Measurements from ENCODE around the gene BMP2. TPM values are rescaled to one million over a fixed set of nuclear protein-coding genes. Genes with fewer than 3 reads are reported as not detected.

BMP2 gene
- total RNA-seq, 1 experiment from 2014 or later = 6.6 TPM

DNA sequence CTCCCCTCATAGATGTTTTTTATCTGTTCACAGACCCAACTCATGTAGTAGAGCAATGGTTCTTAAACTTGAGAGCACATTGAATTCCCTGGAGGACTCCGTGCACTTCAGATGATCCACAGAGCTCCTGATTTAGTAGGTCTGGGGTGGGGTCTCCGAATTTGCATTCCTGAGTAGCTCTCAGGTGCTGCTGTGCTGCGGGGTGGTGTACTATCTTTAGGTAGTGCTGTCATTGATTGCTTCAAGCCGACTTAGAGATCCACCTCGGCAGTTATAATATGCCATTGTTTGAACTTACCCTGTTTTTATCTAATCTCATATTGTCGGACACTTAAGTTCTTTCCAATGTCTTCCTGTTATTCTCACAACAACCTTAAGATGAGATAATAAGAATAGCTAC, 45.0 kb downstream of the BMP2 start:
- no peak overlapping the region for H2AK5ac ChIP-seq (ENCODE audit: insufficient read length, low read length)
- TF ChIP-seq, protein P1, sequence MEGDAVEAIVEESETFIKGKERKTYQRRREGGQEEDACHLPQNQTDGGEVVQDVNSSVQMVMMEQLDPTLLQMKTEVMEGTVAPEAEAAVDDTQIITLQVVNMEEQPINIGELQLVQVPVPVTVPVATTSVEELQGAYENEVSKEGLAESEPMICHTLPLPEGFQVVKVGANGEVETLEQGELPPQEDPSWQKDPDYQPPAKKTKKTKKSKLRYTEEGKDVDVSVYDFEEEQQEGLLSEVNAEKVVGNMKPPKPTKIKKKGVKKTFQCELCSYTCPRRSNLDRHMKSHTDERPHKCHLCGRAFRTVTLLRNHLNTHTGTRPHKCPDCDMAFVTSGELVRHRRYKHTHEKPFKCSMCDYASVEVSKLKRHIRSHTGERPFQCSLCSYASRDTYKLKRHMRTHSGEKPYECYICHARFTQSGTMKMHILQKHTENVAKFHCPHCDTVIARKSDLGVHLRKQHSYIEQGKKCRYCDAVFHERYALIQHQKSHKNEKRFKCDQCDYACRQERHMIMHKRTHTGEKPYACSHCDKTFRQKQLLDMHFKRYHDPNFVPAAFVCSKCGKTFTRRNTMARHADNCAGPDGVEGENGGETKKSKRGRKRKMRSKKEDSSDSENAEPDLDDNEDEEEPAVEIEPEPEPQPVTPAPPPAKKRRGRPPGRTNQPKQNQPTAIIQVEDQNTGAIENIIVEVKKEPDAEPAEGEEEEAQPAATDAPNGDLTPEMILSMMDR (conservative IDR thresholded peaks at IDR 0.05) = no peak
- peaks cover 0 to 3% (median 3%) of the 10 kb centered on the region in 3 experiments; a peak in 2 of 7 replicates for H3K36me3 Mint-ChIP-seq (ENCODE audit: insufficient read depth in 1 of 3, low read depth in 3 of 3)
- H2BK5ac ChIP-seq (ENCODE audit: insufficient read length, low read length) = no peak overlapping the region
- H3K9me3 ChIP-seq (ENCODE audit: control insufficient read depth, low read depth, low read length) = no peaks in the 10 kb centered on the region
- no peak overlapping the region for H2BK12ac ChIP-seq (ENCODE audit: insufficient read length, low read depth, low read length)
- H2BK20ac ChIP-seq (ENCODE audit: low read depth, low read length, poor library complexity, severe bottlenecking) = no peak overlapping the region
- H3K14ac ChIP-seq (ENCODE audit: insufficient read depth, low read length) = no peak overlapping the region
- peaks cover 45 to 49% of the 10 kb centered on the region in 2 experiments for H3K4me1 Mint-ChIP-seq
- peaks cover 7 to 8% of the 10 kb centered on the region in 2 experiments for H3K9me3 Mint-ChIP-seq
- peaks cover 7% of the 10 kb centered on the region for H3K4me1 ChIP-seq (ENCODE audit: insufficient read depth, low read length)
- no peak overlapping the region for H4K5ac ChIP-seq (ENCODE audit: insufficient read length, low read depth, low read length)
- no peak overlapping the region for H2AFZ ChIP-seq (ENCODE audit: low read length)
- peaks cover 4% of the 10 kb centered on the region; the same call in 1 of the 2 replicates for H3K27me3 Mint-ChIP-seq (ENCODE audit: low read depth)
- H2BK15ac ChIP-seq (ENCODE audit: low read depth, low read length) = no peak overlapping the region
- no peak overlapping the region for H3K4me2 ChIP-seq (ENCODE audit: insufficient read depth, insufficient read length, low read length)
- H3K27me3 ChIP-seq (ENCODE audit: insufficient read depth, low read length) = no peaks in the 10 kb centered on the region
- no CpG with 5 or more reads among the region's 6 CpGs for WGBS (ENCODE audit: extremely low coverage, insufficient read length, low lambda C conversion rate)
- H3K23ac ChIP-seq (ENCODE audit: insufficient read length, low read depth, low read length) = no peak overlapping the region
- no peak overlapping the region for H4K91ac ChIP-seq (ENCODE audit: insufficient read length, low read depth, low read length)
- H4K8ac ChIP-seq (replicated peaks; ENCODE audit: insufficient read length, low read depth, low read length) = no peak overlapping the region
- no peak overlapping the region for H3T11ph ChIP-seq (ENCODE audit: low read length)
- H2BK120ac ChIP-seq (ENCODE audit: low read depth, low read length, poor library complexity, severe bottlenecking) = no peak overlapping the region
- no peak overlapping the region for H3K4me3 Mint-ChIP-seq
- DNase-seq = no peak
- H3K79me1 ChIP-seq (ENCODE audit: insufficient read depth, low read depth, low read length, poor library complexity, severe bottlenecking) = no peaks in the 10 kb centered on the region
- H3K56ac ChIP-seq (ENCODE audit: insufficient read length, low read depth, low read length) = no peak overlapping the region
- H3K18ac ChIP-seq (ENCODE audit: insufficient read length, low read depth, low read length) = no peak overlapping the region
- no peaks in the 10 kb centered on the region for H3K23me2 ChIP-seq (ENCODE audit: insufficient read length, low read depth, low read length, poor library complexity, severe bottlenecking)
- H3K27ac ChIP-seq (ENCODE audit: insufficient read length, low read depth, low read length) = no peak overlapping the region
- no peak overlapping the region for H3K4ac ChIP-seq (ENCODE audit: low read depth, low read length)
- no peaks in the 10 kb centered on the region for H4K20me1 ChIP-seq (ENCODE audit: control insufficient read depth, insufficient read depth, insufficient read length)
- H3K79me2 ChIP-seq (ENCODE audit: insufficient read depth, low read length) = no peaks in the 10 kb centered on the region
- H3K27ac Mint-ChIP-seq = no peak overlapping the region
- H3K9ac ChIP-seq (ENCODE audit: extremely low read depth, insufficient read length, low read length) = no peak overlapping the region
